Measurements from ENCODE around the gene APEX1. TPM values are rescaled to one million over a fixed set of nuclear protein-coding genes. Genes with fewer than 3 reads are reported as not detected.

Gene APEX1
- total and polyA plus RNA-seq, 7 donors = 61.1 to 111 (median 90.5) TPM

DNA sequence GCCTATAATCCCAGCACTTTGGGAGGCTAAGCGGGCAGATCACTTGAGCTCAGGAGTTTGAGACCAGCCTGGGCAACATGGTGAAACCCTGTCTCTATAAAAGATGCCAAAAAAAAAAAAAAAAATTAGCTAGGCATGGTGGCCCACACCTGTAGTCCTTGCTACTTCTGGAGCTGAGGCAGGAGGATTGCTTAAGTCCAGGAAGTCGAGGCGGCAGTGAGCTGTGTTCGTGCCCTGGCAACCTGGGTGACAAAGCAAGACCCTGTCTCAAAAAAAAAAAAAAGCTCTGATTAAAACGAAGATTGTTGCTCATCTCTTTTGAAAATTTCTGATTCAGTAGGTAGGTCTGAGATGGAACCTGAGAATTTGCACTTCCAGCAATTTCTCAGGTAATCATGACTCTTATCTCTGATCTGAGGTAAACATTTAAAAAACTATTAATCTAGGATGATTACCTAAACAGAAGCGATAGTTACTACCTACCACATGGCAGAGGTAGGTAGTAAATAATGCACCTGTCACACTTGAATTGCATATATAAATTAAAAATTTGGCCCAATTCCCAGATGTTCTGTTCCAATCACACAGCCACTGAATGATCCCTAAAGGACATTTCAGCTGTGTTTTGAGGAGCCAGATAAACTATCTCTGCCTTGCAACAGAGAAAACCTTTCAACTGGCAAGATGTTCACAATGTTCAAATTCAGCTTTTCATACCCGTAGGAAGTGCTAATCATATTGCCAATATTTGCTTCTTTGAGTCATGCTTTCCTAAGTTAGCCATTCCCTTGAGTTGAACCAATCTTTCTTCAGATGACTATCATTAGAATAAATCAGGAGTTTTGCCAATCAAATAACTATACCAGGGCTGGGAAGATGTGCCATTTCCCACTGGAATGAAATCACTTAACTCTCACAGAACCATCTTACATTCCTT lies 37.5 kb upstream of the APEX1 start:
- H3K27me3 ChIP-seq (ENCODE audit: insufficient read depth in 3 of 3, low read length in 2 of 3) = no peaks in the 10 kb centered on the region
- WGBS, 3 donors = 68 to 76% (median 76%) methylated on average over 7 of the region's 7 CpGs
- ATAC-seq (no peak), DNase-seq (no peak)
- TF ChIP-seq, protein P1, sequence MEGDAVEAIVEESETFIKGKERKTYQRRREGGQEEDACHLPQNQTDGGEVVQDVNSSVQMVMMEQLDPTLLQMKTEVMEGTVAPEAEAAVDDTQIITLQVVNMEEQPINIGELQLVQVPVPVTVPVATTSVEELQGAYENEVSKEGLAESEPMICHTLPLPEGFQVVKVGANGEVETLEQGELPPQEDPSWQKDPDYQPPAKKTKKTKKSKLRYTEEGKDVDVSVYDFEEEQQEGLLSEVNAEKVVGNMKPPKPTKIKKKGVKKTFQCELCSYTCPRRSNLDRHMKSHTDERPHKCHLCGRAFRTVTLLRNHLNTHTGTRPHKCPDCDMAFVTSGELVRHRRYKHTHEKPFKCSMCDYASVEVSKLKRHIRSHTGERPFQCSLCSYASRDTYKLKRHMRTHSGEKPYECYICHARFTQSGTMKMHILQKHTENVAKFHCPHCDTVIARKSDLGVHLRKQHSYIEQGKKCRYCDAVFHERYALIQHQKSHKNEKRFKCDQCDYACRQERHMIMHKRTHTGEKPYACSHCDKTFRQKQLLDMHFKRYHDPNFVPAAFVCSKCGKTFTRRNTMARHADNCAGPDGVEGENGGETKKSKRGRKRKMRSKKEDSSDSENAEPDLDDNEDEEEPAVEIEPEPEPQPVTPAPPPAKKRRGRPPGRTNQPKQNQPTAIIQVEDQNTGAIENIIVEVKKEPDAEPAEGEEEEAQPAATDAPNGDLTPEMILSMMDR (IDR thresholded peaks at IDR 0.05) = no peak
- H3K4me3 ChIP-seq = no peak overlapping the region
- no peaks in the 10 kb centered on the region for H3K9me3 ChIP-seq
- no peaks in the 10 kb centered on the region for H3K36me3 ChIP-seq (ENCODE audit: insufficient read depth in 1 of 2, low read depth in 1 of 2)
- intact Hi-C loops (cut with DNase I) = loop anchor here in 1 of 2 donors (5.0 kb wide), 1 partner anchor 190 kb away; no protein-coding TSS in a partner anchor
- H3K27ac ChIP-seq = no peak overlapping the region
- peaks cover 8% of the 10 kb centered on the region for H3K4me1 ChIP-seq

DNA sequence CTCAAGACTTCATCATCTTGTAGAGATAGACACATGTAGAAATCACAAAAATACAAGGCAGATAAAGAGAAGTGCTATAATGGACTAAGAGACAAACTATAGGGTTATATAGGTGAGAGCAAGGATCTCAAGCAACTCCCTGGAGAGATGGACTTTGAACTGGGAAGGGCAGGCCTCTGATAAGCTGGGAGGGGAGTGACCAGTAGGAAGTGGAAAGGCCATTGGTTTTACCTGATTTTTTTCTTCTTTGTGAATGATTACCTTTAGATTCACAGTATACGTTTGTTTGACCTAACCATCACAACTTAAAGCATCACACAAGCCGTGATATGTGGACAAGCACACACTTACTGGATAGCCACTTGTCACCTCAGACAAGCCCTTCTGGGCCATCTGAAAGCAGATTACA lies 36.5 kb upstream of the APEX1 start:
- intact Hi-C loops (cut with DNase I) = loop anchor here in 1 of 2 donors (5.0 kb wide), 1 partner anchor 189 kb away; no protein-coding TSS in a partner anchor
- no peak overlapping the region for H3K4me3 ChIP-seq
- peaks cover 8% of the 10 kb centered on the region for H3K4me1 ChIP-seq
- TF ChIP-seq, protein P1 (IDR thresholded peaks at IDR 0.05) = no peak
- H3K36me3 ChIP-seq (ENCODE audit: insufficient read depth in 1 of 2, low read depth in 1 of 2) = peaks cover 0 to 9% of the 10 kb centered on the region in 2 donors
- 86 to 97% (median 94%) methylated on average over 2 of the region's 2 CpGs for WGBS, 3 donors
- H3K27me3 ChIP-seq (ENCODE audit: insufficient read depth in 3 of 3, low read length in 2 of 3) = no peaks in the 10 kb centered on the region
- H3K27ac ChIP-seq = no peak overlapping the region
- H3K9me3 ChIP-seq = no peaks in the 10 kb centered on the region
- ATAC-seq = no peak
- no peak for DNase-seq

DNA sequence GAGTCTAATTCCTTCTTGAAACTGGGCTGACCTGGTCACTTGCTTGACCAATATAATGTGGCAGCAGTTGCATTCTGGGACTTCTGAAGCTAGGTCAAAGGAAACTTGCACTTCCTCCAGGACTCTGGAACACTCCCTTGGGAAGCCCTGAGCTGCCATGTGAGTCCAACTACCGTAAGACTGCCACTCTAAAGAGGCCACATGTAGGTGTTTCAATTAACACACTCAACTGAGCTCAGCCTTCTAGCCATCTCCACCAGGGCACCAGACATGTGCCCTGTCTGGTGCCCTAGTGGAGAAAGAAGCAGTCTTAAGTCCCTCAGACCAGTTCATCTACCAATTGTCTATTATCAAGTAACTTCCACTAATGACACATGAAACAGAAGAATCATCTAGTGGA lies 35.6 kb upstream of the APEX1 start:
- intact Hi-C loops (cut with DNase I) = loop anchor here in 1 of 2 donors (5.0 kb wide), 1 partner anchor 188 kb away; no protein-coding TSS in a partner anchor
- Histone ChIP-seq H3K9me3 (no peaks in the 10 kb centered on the region), H3K27me3 (ENCODE audit: insufficient read depth in 3 of 3, low read length in 2 of 3) (no peaks in the 10 kb centered on the region), H3K4me1 (peaks cover under 1% of the 10 kb centered on the region), H3K36me3 (ENCODE audit: insufficient read depth in 1 of 2, low read depth in 1 of 2) (peaks cover 0 to 19% of the 10 kb centered on the region in 2 donors), H3K4me3 (no peak overlapping the region), H3K27ac (peak overlapping the region; percentile 38)
- ATAC-seq = peak in 1 of 4 donors; percentile 31
- TF ChIP-seq, protein P1 (IDR thresholded peaks at IDR 0.05) = no peak
- DNase-seq = no peak
- WGBS, 3 donors = 7 to 17% (median 9%) methylated on average over 1 of the region's 1 CpG

DNA sequence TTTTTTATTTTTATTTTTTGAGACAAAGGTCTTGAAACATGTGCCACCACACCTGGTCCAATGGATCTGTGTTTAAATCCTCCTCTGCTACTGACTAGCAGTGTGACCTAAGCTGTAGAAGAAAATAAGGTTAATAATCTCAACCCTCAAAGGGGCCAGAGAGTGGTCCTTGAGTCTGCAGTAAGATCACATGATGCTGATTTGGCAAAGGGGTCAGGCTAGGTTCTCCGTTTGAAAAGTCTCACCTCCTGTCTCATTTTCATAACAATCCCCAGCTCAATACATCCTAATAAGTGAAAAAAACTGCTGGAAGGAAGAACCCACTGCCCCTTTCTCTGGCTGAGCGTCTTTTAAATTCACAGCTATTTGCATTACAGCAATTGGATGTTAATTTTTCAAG lies 33.8 kb upstream of the APEX1 start:
- intact Hi-C loops (cut with DNase I) = no loop called here
- WGBS, 3 donors = 50 to 58% (median 55%) methylated on average over 2 of the region's 2 CpGs

More for the DNA sequence above, 33.8 kb upstream of the APEX1 start:
- Histone ChIP-seq H3K27me3 (ENCODE audit: insufficient read depth in 3 of 3, low read length in 2 of 3) (no peaks in the 10 kb centered on the region), H3K36me3 (ENCODE audit: insufficient read depth in 1 of 2, low read depth in 1 of 2) (peaks cover 0 to 36% of the 10 kb centered on the region in 2 donors), H3K9me3 (no peaks in the 10 kb centered on the region), H3K27ac (no peak overlapping the region), H3K4me3 (no peak overlapping the region), H3K4me1 (no peaks in the 10 kb centered on the region)
- DNase-seq = no peak
- TF ChIP-seq, protein P1 (IDR thresholded peaks at IDR 0.05) = no peak
- ATAC-seq = no peak
